ENCODE results near the gene SMAD3.
"Not testable (repeated sequence)": the region's sequence is repeated elsewhere in the genome, so short reads cannot be mapped to it uniquely, and the experiment has no call there.

SMAD3 gene

GRCh38 chr15:67063689-67064606 is 1.5 kb upstream of the SMAD3 start:
- FAIRE-seq = no peak

- no peak for FAIRE-seq
Observed at GRCh38 chr15:67064607-67065530, 533 bp upstream of the SMAD3 start.

GRCh38 chr15:67066041-67066958 is 898 bp downstream of the SMAD3 start:
- FAIRE-seq = no peak

GRCh38 chr15:67066959-67067853 is 1.8 kb downstream of the SMAD3 start:
- no peak for FAIRE-seq

- FAIRE-seq = no peak
Observed at GRCh38 chr15:67067930-67068551, 2.6 kb downstream of the SMAD3 start.

- FAIRE-seq = no peak
Observed at GRCh38 chr15:67068710-67069400, 3.5 kb downstream of the SMAD3 start.

GRCh38 chr15:67070150-67070549 is 4.7 kb downstream of the SMAD3 start:
- no peak for FAIRE-seq

- no peak for FAIRE-seq
Observed at GRCh38 chr15:67070892-67071664, 5.7 kb downstream of the SMAD3 start.

GRCh38 chr15:67072442-67072841 is 7.0 kb downstream of the SMAD3 start:
- FAIRE-seq = no peak

- FAIRE-seq = no peak
Observed at GRCh38 chr15:67072958-67073357, 7.6 kb downstream of the SMAD3 start.

GRCh38 chr15:67074886-67075229 is 9.5 kb downstream of the SMAD3 start:
- FAIRE-seq = no peak

- FAIRE-seq = not testable (repeated sequence)
Observed at GRCh38 chr15:67075555-67076135, 10.2 kb downstream of the SMAD3 start.

GRCh38 chr15:67076147-67076843 is 10.9 kb downstream of the SMAD3 start:
- FAIRE-seq = no peak

- FAIRE-seq = no peak
Observed at GRCh38 chr15:67077641-67078215, 12.3 kb downstream of the SMAD3 start.

GRCh38 chr15:67079361-67079760 is 14.0 kb downstream of the SMAD3 start:
- FAIRE-seq = no peak

- FAIRE-seq = no peak
Observed at GRCh38 chr15:67080118-67080899, 14.9 kb downstream of the SMAD3 start.

- no peak for FAIRE-seq
Observed at GRCh38 chr15:67080900-67081431, 15.6 kb downstream of the SMAD3 start.
